ENCODE data around the gene SSBP3. TPM values are rescaled to one million over a fixed set of nuclear protein-coding genes. Genes with fewer than 3 reads are reported as not detected.

The SSBP3 gene
- polyA plus RNA-seq, 1 of the 3 experiments (the other 2 are of a cell fraction), result 26.2 TPM

GRCh38 chr1:54370287-54370989 is 35.8 kb downstream of the SSBP3 start:
- DNase-seq, result no peak
- no peak overlapping the region for H2AFZ ChIP-seq (ENCODE audit: low read depth)
- H3K9me3 ChIP-seq, result no peaks in the 10 kb centered on the region
- peaks cover 0 to 10% of the 10 kb centered on the region in 2 experiments for H3K36me3 ChIP-seq (replicated peaks in 1 of 2; ENCODE audit: control insufficient read depth in 1 of 2, insufficient read depth in 2 of 2, low read length in 1 of 2)
- no peaks in the 10 kb centered on the region for H3F3A ChIP-seq (replicated peaks; ENCODE audit: insufficient read depth)
- POLR2A ChIA-PET, result no interaction called here
- H3K9ac ChIP-seq, result no peak overlapping the region
- H3K4me3 ChIP-seq (ENCODE audit: low read depth in 2 of 2, low read length in 1 of 2), result no peak overlapping the region
- H4K20me1 ChIP-seq (ENCODE audit: insufficient read depth), result peaks cover 11% of the 10 kb centered on the region; the same call in 1 of the 2 replicates
- WGBS (ENCODE audit: low lambda C conversion rate), result 92% methylated on average over 13 of the region's 14 CpGs
- peaks cover 0 to 52% of the 10 kb centered on the region in 2 experiments; a peak in 2 of 4 replicates for H3K4me1 ChIP-seq (ENCODE audit: control insufficient read depth in 1 of 2, insufficient read depth in 2 of 2, low read depth in 1 of 2, low read length in 1 of 2)
- H3K4me2 ChIP-seq, result no peak overlapping the region
- no peaks in the 10 kb centered on the region for H3K9me2 ChIP-seq
- H3K27me3 ChIP-seq (ENCODE audit: insufficient read depth), result no peaks in the 10 kb centered on the region
- H3K27ac ChIP-seq (ENCODE audit: low read depth in 2 of 2, low read length in 1 of 2), result peak overlapping the region in 1 of 2 experiments; percentile 22; a peak in 1 of 4 replicates
- CTCF ChIA-PET, result interaction anchor here (0.9 to 2.0 kb wide), 3 partner anchors 9 to 34 kb away, joined by 3 to 5 read pairs (median 3); no protein-coding TSS in a partner anchor
- no peak for TF ChIP-seq POLR2AphosphoS5 (IDR thresholded peaks at IDR 0.05; ENCODE audit: low read depth, low read length)
- TF ChIP-seq RXRA (IDR thresholded peaks at IDR 0.05; ENCODE audit: borderline replicate concordance, low read depth), result no peak
- no peak for TF ChIP-seq RCOR1 (IDR thresholded peaks at IDR 0.05; ENCODE audit: low read length)
- TF ChIP-seq, protein P1, sequence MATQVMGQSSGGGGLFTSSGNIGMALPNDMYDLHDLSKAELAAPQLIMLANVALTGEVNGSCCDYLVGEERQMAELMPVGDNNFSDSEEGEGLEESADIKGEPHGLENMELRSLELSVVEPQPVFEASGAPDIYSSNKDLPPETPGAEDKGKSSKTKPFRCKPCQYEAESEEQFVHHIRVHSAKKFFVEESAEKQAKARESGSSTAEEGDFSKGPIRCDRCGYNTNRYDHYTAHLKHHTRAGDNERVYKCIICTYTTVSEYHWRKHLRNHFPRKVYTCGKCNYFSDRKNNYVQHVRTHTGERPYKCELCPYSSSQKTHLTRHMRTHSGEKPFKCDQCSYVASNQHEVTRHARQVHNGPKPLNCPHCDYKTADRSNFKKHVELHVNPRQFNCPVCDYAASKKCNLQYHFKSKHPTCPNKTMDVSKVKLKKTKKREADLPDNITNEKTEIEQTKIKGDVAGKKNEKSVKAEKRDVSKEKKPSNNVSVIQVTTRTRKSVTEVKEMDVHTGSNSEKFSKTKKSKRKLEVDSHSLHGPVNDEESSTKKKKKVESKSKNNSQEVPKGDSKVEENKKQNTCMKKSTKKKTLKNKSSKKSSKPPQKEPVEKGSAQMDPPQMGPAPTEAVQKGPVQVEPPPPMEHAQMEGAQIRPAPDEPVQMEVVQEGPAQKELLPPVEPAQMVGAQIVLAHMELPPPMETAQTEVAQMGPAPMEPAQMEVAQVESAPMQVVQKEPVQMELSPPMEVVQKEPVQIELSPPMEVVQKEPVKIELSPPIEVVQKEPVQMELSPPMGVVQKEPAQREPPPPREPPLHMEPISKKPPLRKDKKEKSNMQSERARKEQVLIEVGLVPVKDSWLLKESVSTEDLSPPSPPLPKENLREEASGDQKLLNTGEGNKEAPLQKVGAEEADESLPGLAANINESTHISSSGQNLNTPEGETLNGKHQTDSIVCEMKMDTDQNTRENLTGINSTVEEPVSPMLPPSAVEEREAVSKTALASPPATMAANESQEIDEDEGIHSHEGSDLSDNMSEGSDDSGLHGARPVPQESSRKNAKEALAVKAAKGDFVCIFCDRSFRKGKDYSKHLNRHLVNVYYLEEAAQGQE (IDR thresholded peaks at IDR 0.05; ENCODE audit: low read depth, low read length), result no peak
- TF ChIP-seq FOSL2 (IDR thresholded peaks at IDR 0.05; ENCODE audit: borderline replicate concordance, low read depth), result no peak
- TF ChIP-seq TEAD4 (IDR thresholded peaks at IDR 0.05; ENCODE audit: borderline replicate concordance, insufficient read depth), result no peak
- no peak for TF ChIP-seq RFX5 (IDR thresholded peaks at IDR 0.05; ENCODE audit: low read length)
- no peak for TF ChIP-seq GATA2 (CRISPR knock-in tag; IDR thresholded peaks at IDR 0.05)
- no peak for TF ChIP-seq EZH2phosphoT487 (IDR thresholded peaks at IDR 0.05; ENCODE audit: borderline replicate concordance, low read depth)
- no peak for TF ChIP-seq CTCF (IDR thresholded peaks at IDR 0.05)
- TF ChIP-seq YY1 (IDR thresholded peaks at IDR 0.05; ENCODE audit: low read depth), result no peak
- no peak for TF ChIP-seq ZBTB33 (IDR thresholded peaks at IDR 0.05; ENCODE audit: borderline replicate concordance, low read depth)
- 0 out of 2 replicates have a peak, but pooled peaks cover 3% of the 10 kb centered on the region for H3K79me2 ChIP-seq (ENCODE audit: insufficient read depth)
